Ishikawa (cell line): ENCODE results near the gene PPP2R2D.

Experiments used
- CEBPB ChIP-seq: IDR thresholded peaks from 2 replicates; pipeline ENCODE4 v1.6.1; 2012
- CREB1 ChIP-seq: IDR thresholded peaks from 2 replicates; pipeline ENCODE4 v1.6.1; 2012; ENCODE audit warnings: low read depth
- EGR1 ChIP-seq: IDR thresholded peaks from 2 replicates; pipeline ENCODE4 v1.6.1; 2012
- EP300 ChIP-seq: IDR thresholded peaks from 2 replicates; pipeline ENCODE4 v1.6.1; 2012; ENCODE audit warnings: borderline replicate concordance
- FOXM1 ChIP-seq: IDR thresholded peaks from 2 replicates; pipeline ENCODE4 v1.6.1; 2012; ENCODE audit warnings: low read depth, borderline replicate concordance
- NFIC ChIP-seq: IDR thresholded peaks from 2 replicates; pipeline ENCODE4 v1.6.1; 2012
- RAD21 ChIP-seq: IDR thresholded peaks from 2 replicates; pipeline ENCODE4 v1.6.1; 2012; ENCODE audit warnings: low read depth
- TAF1 ChIP-seq: IDR thresholded peaks from 2 replicates; pipeline ENCODE4 v1.6.1; 2012; ENCODE audit warnings: low read depth, mild to moderate bottlenecking
- TCF12 ChIP-seq: IDR thresholded peaks from 2 replicates; pipeline ENCODE4 v1.6.1; 2012; ENCODE audit warnings: low read depth
- TEAD4 ChIP-seq: IDR thresholded peaks from 2 replicates; pipeline ENCODE4 v1.6.1; 2012
- YY1 ChIP-seq: IDR thresholded peaks from 2 replicates; pipeline ENCODE4 v1.6.1; 2012; ENCODE audit warnings: low read depth
- ZBTB7A ChIP-seq: IDR thresholded peaks from 2 replicates; pipeline ENCODE4 v1.6.1; 2012; ENCODE audit warnings: low read depth
- TF ChIP-seq, protein P1 (sequence below): IDR thresholded peaks from 2 replicates; pipeline ENCODE4 v1.6.1; 2012
- TF ChIP-seq, protein P2 (sequence below): IDR thresholded peaks from 2 replicates; pipeline ENCODE4 v1.6.1; 2012; ENCODE audit warnings: low read depth, mild to moderate bottlenecking
- TF ChIP-seq, protein P3 (sequence below): IDR thresholded peaks from 2 replicates; pipeline ENCODE4 v1.6.1; 2012

Gene PPP2R2D

DNA sequence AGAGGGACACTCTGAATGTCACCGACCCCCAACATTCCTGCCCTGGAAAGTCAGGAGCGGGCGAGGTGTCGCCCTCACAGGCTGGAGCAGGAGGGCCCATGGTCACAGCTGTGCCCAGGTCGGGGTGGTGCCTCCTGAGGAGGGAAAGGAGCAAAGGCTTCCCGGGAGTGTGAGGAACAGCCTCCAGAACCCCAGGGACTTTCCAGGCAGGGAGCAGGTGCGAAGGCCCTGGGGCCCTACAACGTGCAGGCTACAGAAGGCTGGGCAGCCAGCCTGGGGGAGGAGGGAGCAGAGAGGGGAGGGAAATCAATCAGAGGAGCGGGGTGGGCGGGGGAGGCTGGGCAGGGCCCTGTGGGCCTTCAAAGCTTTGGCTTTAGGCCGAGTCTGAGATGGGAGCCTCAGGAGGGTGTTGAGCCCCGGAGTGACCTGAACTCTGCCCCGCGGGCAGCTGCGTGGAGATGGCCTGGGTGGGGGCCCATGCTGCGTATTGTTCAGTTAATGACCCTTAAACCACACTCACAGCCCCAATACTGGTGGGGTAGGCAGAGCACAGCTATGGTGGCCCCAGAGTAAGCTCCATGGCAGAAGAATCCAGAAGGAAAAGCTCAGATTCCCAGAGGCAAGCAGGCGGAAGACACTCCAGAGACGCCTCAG, 44.2 kb upstream of the PPP2R2D start:
- TF ChIP-seq RAD21 = no peak
- TF ChIP-seq TCF12 = no peak
- no peak for TF ChIP-seq CREB1
- no peak for TF ChIP-seq NFIC
- TF ChIP-seq, protein P1, sequence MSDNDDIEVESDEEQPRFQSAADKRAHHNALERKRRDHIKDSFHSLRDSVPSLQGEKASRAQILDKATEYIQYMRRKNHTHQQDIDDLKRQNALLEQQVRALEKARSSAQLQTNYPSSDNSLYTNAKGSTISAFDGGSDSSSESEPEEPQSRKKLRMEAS = no peak
- no peak for TF ChIP-seq TAF1
- no peak for TF ChIP-seq CEBPB
- TF ChIP-seq, protein P2, sequence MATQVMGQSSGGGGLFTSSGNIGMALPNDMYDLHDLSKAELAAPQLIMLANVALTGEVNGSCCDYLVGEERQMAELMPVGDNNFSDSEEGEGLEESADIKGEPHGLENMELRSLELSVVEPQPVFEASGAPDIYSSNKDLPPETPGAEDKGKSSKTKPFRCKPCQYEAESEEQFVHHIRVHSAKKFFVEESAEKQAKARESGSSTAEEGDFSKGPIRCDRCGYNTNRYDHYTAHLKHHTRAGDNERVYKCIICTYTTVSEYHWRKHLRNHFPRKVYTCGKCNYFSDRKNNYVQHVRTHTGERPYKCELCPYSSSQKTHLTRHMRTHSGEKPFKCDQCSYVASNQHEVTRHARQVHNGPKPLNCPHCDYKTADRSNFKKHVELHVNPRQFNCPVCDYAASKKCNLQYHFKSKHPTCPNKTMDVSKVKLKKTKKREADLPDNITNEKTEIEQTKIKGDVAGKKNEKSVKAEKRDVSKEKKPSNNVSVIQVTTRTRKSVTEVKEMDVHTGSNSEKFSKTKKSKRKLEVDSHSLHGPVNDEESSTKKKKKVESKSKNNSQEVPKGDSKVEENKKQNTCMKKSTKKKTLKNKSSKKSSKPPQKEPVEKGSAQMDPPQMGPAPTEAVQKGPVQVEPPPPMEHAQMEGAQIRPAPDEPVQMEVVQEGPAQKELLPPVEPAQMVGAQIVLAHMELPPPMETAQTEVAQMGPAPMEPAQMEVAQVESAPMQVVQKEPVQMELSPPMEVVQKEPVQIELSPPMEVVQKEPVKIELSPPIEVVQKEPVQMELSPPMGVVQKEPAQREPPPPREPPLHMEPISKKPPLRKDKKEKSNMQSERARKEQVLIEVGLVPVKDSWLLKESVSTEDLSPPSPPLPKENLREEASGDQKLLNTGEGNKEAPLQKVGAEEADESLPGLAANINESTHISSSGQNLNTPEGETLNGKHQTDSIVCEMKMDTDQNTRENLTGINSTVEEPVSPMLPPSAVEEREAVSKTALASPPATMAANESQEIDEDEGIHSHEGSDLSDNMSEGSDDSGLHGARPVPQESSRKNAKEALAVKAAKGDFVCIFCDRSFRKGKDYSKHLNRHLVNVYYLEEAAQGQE = no peak
- TF ChIP-seq EP300 = no peak
- no peak for TF ChIP-seq YY1
- TF ChIP-seq, protein P3, sequence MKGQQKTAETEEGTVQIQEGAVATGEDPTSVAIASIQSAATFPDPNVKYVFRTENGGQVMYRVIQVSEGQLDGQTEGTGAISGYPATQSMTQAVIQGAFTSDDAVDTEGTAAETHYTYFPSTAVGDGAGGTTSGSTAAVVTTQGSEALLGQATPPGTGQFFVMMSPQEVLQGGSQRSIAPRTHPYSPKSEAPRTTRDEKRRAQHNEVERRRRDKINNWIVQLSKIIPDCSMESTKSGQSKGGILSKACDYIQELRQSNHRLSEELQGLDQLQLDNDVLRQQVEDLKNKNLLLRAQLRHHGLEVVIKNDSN = no peak

DNA sequence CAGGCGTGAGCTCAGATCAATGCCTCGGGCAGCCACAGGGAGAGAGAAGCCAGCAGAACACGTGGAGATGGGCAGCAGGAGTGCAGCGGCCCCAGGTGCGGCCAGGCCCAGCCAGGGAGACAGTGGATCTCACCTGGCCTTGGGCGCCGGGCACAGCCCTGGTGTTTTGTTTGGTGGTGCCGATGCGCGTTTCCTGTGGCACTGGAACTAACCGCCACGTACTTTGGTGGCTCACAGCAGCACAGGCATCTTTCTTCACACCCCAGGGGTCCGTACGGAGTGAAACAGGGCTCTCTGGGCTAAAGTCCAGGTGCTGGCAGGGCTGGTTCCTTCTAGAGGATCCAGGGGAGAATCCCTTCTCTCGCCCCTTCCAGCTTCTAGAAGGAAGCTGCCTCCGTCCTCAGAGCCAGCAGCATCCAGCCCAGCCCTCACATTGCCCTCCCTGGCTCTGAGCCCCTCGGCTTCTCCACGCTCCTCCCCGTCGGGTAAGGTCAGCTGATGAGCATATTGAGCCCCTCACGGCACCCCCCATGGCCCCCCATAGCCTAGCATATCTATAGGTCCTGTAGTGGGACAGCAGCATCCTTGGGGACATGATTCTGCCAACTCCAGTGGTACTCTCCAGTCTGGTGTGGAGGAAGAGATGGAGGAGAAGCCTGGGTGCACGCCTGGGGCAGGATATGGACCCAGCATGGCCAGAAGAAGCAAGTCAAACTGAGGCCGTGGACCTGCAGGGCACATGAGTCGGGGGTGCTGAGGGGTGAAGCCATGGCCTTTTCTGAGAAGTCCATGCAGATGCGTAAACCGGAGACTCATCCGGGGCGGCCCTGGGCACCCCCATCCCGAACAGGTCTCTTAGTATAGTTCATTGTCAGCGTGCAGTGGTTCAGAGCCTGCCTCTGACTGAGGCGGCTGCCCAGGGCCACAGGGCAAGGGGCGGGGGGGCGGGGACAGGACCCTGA, 43.4 kb upstream of the PPP2R2D start:
- TF ChIP-seq EGR1 (no peak), TCF12 (no peak), YY1 (no peak), RAD21 (no peak), CEBPB (no peak), FOXM1 (no peak), TAF1 (no peak), EP300 (no peak), ZBTB7A (no peak), NFIC (no peak), CREB1 (no peak)
- TF ChIP-seq, protein P2 = no peak
- TF ChIP-seq, protein P3 = no peak
- TF ChIP-seq, protein P1 = no peak

DNA sequence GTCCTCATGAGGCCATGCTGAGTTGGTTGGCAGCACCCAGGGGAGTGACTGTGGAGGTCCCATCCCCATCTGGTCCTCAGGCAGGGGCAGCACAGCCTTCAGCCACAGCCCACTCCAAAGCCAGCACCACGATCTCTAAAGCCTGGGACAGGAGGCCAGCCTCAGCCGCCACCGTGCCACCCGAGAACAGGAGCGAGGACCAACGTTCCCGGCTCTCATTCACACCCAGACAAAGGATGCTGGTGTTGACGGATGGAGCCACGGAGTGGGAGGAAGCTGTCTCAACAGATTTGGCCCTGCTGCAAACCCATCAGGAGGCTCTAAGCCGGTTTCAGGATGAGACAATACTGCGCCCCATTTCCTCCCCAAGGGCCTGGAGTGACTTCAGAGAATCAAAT, 42.7 kb upstream of the PPP2R2D start:
- TF ChIP-seq CEBPB (no peak), CREB1 (no peak), EP300 (no peak), ZBTB7A (no peak), EGR1 (no peak), TAF1 (no peak), YY1 (no peak), TCF12 (no peak), TEAD4 (no peak), RAD21 (no peak), FOXM1 (no peak), NFIC (no peak)
- TF ChIP-seq, protein P2 = no peak
- TF ChIP-seq, protein P3 = no peak
- TF ChIP-seq, protein P1 = no peak
